H9 (cell line): ENCODE measurements around the gene DNALI1. TPM values are rescaled to one million over a fixed set of nuclear protein-coding genes. Genes with fewer than 3 reads are reported as not detected.

Experiments used
- DNase-seq: peaks from one replicate; pipeline ENCODE4 v3.0.0-alpha.2; 2017
- H2AFZ ChIP-seq: one replicate; pipeline ENCODE4 v1.6.1; 2013; ENCODE audit warnings: mild to moderate bottlenecking, low read length, control low read depth, moderate library complexity
- H2AK5ac ChIP-seq: 2 replicates; pipeline ENCODE4 v1.6.1; 2013; ENCODE audit warnings: low read length, control low read depth, mixed read lengths; ENCODE audit not compliant: insufficient read length
- H2BK120ac ChIP-seq: one replicate; pipeline ENCODE4 v1.6.1; 2013; ENCODE audit warnings: low read depth, mild to moderate bottlenecking, low read length, control low read depth, inconsistent platforms; ENCODE audit not compliant: poor library complexity, severe bottlenecking
- H2BK12ac ChIP-seq: 2 replicates; pipeline ENCODE4 v1.6.1; 2013; ENCODE audit warnings: low read length, control low read depth, mixed read lengths, low read depth; ENCODE audit not compliant: insufficient read length
- H2BK15ac ChIP-seq: 2 replicates; pipeline ENCODE4 v1.6.1; 2013; ENCODE audit warnings: low read depth, low read length, control low read depth
- H2BK20ac ChIP-seq: one replicate; pipeline ENCODE4 v1.6.1; 2013; ENCODE audit warnings: low read depth, mild to moderate bottlenecking, low read length, control low read depth, inconsistent platforms; ENCODE audit not compliant: poor library complexity, severe bottlenecking
- H2BK5ac ChIP-seq: 2 replicates; pipeline ENCODE4 v1.6.1; 2013; ENCODE audit warnings: low read length, control low read depth, mixed read lengths; ENCODE audit not compliant: insufficient read length
- H3K14ac ChIP-seq: 2 replicates; pipeline ENCODE4 v1.6.1; 2013; ENCODE audit warnings: low read length, control low read depth; ENCODE audit not compliant: insufficient read depth
- H3K18ac ChIP-seq: 2 replicates; pipeline ENCODE4 v1.6.1; 2013; ENCODE audit warnings: low read depth, mild to moderate bottlenecking, mixed read lengths, low read length, control low read depth; ENCODE audit not compliant: insufficient read length
- H3K23ac ChIP-seq: 2 replicates; pipeline ENCODE4 v1.6.1; 2013; ENCODE audit warnings: low read length, control low read depth, mixed read lengths, low read depth; ENCODE audit not compliant: insufficient read length
- H3K23me2 ChIP-seq: 2 replicates; pipeline ENCODE4 v1.6.1; 2013; ENCODE audit warnings: low read depth, mild to moderate bottlenecking, mixed read lengths, low read length, control low read depth; ENCODE audit not compliant: insufficient read length, poor library complexity, severe bottlenecking
- H3K27ac ChIP-seq: 2 replicates; pipeline ENCODE4 v1.5.1; 2013; ENCODE audit warnings: low read length, control low read depth, mixed read lengths, low read depth; ENCODE audit not compliant: insufficient read length
- H3K27me3 ChIP-seq: 2 replicates; pipeline ENCODE4 v1.6.1; 2013; ENCODE audit warnings: low read length, control low read depth, inconsistent platforms; ENCODE audit not compliant: insufficient read depth
- H3K4ac ChIP-seq: 2 replicates; pipeline ENCODE4 v1.6.1; 2013; ENCODE audit warnings: low read depth, mild to moderate bottlenecking, control low read depth, inconsistent platforms, low read length, moderate library complexity
- H3K4me1 ChIP-seq: 2 replicates; pipeline ENCODE4 v1.6.1; 2013; ENCODE audit warnings: low read length, control low read depth, inconsistent platforms; ENCODE audit not compliant: insufficient read depth
- H3K4me2 ChIP-seq: 2 replicates; pipeline ENCODE4 v1.6.1; 2013; ENCODE audit warnings: low read length, control low read depth, mixed read lengths; ENCODE audit not compliant: insufficient read length, insufficient read depth
- H3K56ac ChIP-seq: 2 replicates; pipeline ENCODE4 v1.6.1; 2013; ENCODE audit warnings: low read depth, mild to moderate bottlenecking, mixed read lengths, low read length, control low read depth; ENCODE audit not compliant: insufficient read length
- H3K79me1 ChIP-seq: 2 replicates; pipeline ENCODE4 v1.6.1; 2013; ENCODE audit warnings: low read depth, mild to moderate bottlenecking, moderate library complexity, low read length, control low read depth, inconsistent platforms; ENCODE audit not compliant: insufficient read depth, poor library complexity, severe bottlenecking
- H3K79me2 ChIP-seq: 2 replicates; pipeline ENCODE4 v1.6.1; 2013; ENCODE audit warnings: low read length, control low read depth, inconsistent platforms; ENCODE audit not compliant: insufficient read depth
- H3K9ac ChIP-seq: 2 replicates; pipeline ENCODE4 v1.6.1; 2013; ENCODE audit warnings: low read length, control low read depth, mixed read lengths; ENCODE audit not compliant: insufficient read length; ENCODE audit errors: extremely low read depth
- H3K9me3 ChIP-seq: one replicate; pipeline ENCODE4 v1.6.1; 2013; ENCODE audit warnings: low read depth, low read length, inconsistent platforms; ENCODE audit not compliant: control insufficient read depth
- H3T11ph ChIP-seq: one replicate; pipeline ENCODE4 v1.6.1; 2013; ENCODE audit warnings: mild to moderate bottlenecking, low read length, control low read depth, inconsistent platforms
- H4K20me1 ChIP-seq: one replicate; pipeline ENCODE4 v1.6.1; 2013; ENCODE audit not compliant: control insufficient read depth, insufficient read length, insufficient read depth
- H4K5ac ChIP-seq: 2 replicates; pipeline ENCODE4 v1.6.1; 2013; ENCODE audit warnings: low read depth, mild to moderate bottlenecking, mixed read lengths, low read length, control low read depth; ENCODE audit not compliant: insufficient read length
- H4K8ac ChIP-seq: replicated peaks from 2 replicates; pipeline ENCODE4 v1.6.1; 2013; ENCODE audit warnings: low read length, control low read depth, mixed read lengths, low read depth; ENCODE audit not compliant: insufficient read length
- H4K91ac ChIP-seq: 2 replicates; pipeline ENCODE4 v1.6.1; 2013; ENCODE audit warnings: low read depth, mild to moderate bottlenecking, moderate library complexity, mixed read lengths, low read length, control low read depth; ENCODE audit not compliant: insufficient read length
- H3K27ac Mint-ChIP-seq, 3 experiments: 2 replicates in 2 of 3; 3 replicates in 1 of 3; pipeline ENCODE4 v1.8.0; 2020 to 2021; ENCODE audit warnings: mixed read lengths in 3 of 3, mild to moderate bottlenecking in 1 of 3, moderate library complexity in 1 of 3
- H3K27me3 Mint-ChIP-seq: 2 replicates; pipeline ENCODE4 v1.8.0; 2021; ENCODE audit warnings: low read depth, mild to moderate bottlenecking, moderate library complexity, mixed read lengths
- H3K36me3 Mint-ChIP-seq, 3 experiments: 2 replicates in 2 of 3; 3 replicates in 1 of 3; pipeline ENCODE4 v1.8.0; 2020 to 2021; ENCODE audit warnings: low read depth in 3 of 3, mixed read lengths in 3 of 3; ENCODE audit not compliant: insufficient read depth in 1 of 3
- H3K4me1 Mint-ChIP-seq, 2 experiments: 2 replicates each; pipeline ENCODE4 v1.8.0; 2020; ENCODE audit warnings: mixed read lengths in 2 of 2
- H3K4me3 Mint-ChIP-seq, 2 experiments: 2 replicates in 1 of 2; 3 replicates in 1 of 2; pipeline ENCODE4 v1.8.0; 2020 to 2021; ENCODE audit warnings: mild to moderate bottlenecking in 2 of 2, mixed read lengths in 2 of 2, moderate library complexity in 1 of 2
- H3K9me3 Mint-ChIP-seq, 2 experiments: 2 replicates in 1 of 2; 3 replicates in 1 of 2; pipeline ENCODE4 v1.8.0; 2020; ENCODE audit warnings: mild to moderate bottlenecking in 2 of 2, mixed read lengths in 2 of 2, moderate library complexity in 1 of 2
- WGBS: extraction: QIAGEN DNeasy Blood & Tissue Kit; methylation state at CpG from one replicate; pipeline ENCODE4 v1.1.7; 2013; ENCODE audit warnings: missing lambda C conversion rate, low lambda C conversion rate, mixed read lengths; ENCODE audit not compliant: insufficient read length; ENCODE audit errors: extremely low coverage; 5-methylcytosine and 5-hydroxymethylcytosine counted together
- total RNA-seq: library from RNA; stranded (reverse); gene quantifications from 2 replicates; pipeline ENCODE4 v1.2.1, GENCODE V29; 2021
- TF ChIP-seq, protein P1 (sequence below): fragments of 200-600 bp; sonication (generic); conservative IDR thresholded peaks from 3 replicates; pipeline ENCODE4 v1.8.0; 2021; ENCODE audit warnings: antibody characterized with exemption, mild to moderate bottlenecking

DNALI1 gene
- total RNA-seq, 1 experiment from 2014 or later = 18.0 TPM

DNA sequence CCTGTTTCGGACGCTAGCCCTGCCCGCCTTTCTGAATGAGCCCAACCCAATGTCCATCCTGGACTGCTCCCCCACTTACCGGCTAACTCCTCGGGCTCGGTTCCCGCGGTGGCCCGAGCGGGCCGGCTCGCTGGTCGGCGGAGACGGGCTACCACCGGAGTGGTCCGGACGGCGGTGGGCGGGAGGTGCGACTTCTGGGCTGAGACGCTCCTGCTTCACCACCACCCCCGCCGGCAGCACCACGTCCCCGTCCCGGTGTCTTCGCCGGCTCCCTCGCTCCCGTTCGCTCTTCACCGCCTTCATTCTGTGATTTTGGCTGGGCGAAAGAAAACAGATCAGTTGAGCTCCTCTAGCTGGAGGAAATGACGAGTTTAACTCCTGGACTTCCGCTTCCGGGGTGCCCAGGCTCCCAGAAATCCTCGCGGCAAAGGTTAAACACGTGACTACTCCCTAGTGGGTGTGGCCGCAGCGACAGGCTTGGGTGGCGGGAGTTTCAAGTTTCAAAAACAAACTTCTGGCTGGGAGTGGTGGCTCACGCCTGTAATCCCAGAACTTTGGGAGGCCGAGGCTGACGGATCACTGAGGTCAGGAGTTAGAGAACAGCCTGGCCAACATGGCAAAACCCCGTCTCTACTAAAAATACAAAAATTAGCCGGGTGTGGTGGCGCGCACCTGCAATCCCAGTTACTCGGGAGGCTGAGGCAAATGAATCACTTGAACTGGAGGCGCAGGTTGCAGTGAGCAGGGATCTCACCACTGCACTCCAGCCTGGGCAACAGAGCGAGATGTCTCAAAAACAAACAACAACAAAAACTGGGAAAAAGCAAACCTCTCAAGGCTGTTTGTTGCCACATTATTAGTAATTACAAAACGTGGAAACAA, 2.6 kb upstream of the DNALI1 start, which contains the start of gene SNIP1:
SNIP1 (minus strand) TSS at position 367 of the 882 bp plus-strand sequence; CDS start at position 303, 64 bp downstream.
- H3K9me3 ChIP-seq = no peaks in the 10 kb centered on the region
- H3K4me1 ChIP-seq = no peaks in the 10 kb centered on the region
- H2AK5ac ChIP-seq = no peak within 1 kb of the TSS
- no peak within 1 kb of the TSS for H2AFZ ChIP-seq
- Mint-ChIP-seq H3K4me3 (peak within 1 kb of the TSS; percentile 95 to 99), H3K9me3 (peaks cover 5 to 6% of the 10 kb centered on the region in 2 experiments; a peak in 3 of 5 replicates), H3K27me3 (peaks cover 4% of the 10 kb centered on the region), H3K36me3 (peaks cover 5 to 34% (median 30%) of the 10 kb centered on the region in 3 experiments; a peak in 5 of 7 replicates), H3K4me1 (peaks cover 27 to 30% of the 10 kb centered on the region in 2 experiments), H3K27ac (peak within 1 kb of the TSS; percentile 97 to 98 (median 97))
- H3K4ac ChIP-seq = no peak within 1 kb of the TSS
- H3K27ac ChIP-seq = no peak within 1 kb of the TSS
- no peaks in the 10 kb centered on the region for H3K79me1 ChIP-seq
- no CpG with 5 or more reads among the region's 54 CpGs for WGBS
- H2BK5ac ChIP-seq = peak within 1 kb of the TSS; percentile 48
- H4K20me1 ChIP-seq = no peaks in the 10 kb centered on the region
- H2BK15ac ChIP-seq = no peak within 1 kb of the TSS
- peak within 1 kb of the TSS; percentile 26 for H3K56ac ChIP-seq
- no peak within 1 kb of the TSS for H2BK120ac ChIP-seq
- peak within 1 kb of the TSS; percentile 97 for H3K9ac ChIP-seq
- no peaks in the 10 kb centered on the region for H3K27me3 ChIP-seq
- H4K5ac ChIP-seq = peak within 1 kb of the TSS; percentile 87
- peak; percentile 94 for DNase-seq
- peak within 1 kb of the TSS; percentile 36 for H4K8ac ChIP-seq
- H3K4me2 ChIP-seq = peak within 1 kb of the TSS; percentile 92
- no peaks in the 10 kb centered on the region; the same call in 1 of the 2 replicates for H3K79me2 ChIP-seq
- H3T11ph ChIP-seq = no peak within 1 kb of the TSS
- H2BK20ac ChIP-seq = no peak within 1 kb of the TSS
- peak within 1 kb of the TSS; percentile 95 for H3K14ac ChIP-seq
- H4K91ac ChIP-seq = no peak within 1 kb of the TSS
- TF ChIP-seq, protein P1, sequence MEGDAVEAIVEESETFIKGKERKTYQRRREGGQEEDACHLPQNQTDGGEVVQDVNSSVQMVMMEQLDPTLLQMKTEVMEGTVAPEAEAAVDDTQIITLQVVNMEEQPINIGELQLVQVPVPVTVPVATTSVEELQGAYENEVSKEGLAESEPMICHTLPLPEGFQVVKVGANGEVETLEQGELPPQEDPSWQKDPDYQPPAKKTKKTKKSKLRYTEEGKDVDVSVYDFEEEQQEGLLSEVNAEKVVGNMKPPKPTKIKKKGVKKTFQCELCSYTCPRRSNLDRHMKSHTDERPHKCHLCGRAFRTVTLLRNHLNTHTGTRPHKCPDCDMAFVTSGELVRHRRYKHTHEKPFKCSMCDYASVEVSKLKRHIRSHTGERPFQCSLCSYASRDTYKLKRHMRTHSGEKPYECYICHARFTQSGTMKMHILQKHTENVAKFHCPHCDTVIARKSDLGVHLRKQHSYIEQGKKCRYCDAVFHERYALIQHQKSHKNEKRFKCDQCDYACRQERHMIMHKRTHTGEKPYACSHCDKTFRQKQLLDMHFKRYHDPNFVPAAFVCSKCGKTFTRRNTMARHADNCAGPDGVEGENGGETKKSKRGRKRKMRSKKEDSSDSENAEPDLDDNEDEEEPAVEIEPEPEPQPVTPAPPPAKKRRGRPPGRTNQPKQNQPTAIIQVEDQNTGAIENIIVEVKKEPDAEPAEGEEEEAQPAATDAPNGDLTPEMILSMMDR = no peak
- peaks cover 12% of the 10 kb centered on the region for H3K23me2 ChIP-seq
- peak within 1 kb of the TSS; percentile 96 for H3K18ac ChIP-seq
- no peak within 1 kb of the TSS for H2BK12ac ChIP-seq
- H3K23ac ChIP-seq = no peak within 1 kb of the TSS
